ENCODE results near the gene SETD7. TPM values are rescaled to one million over a fixed set of nuclear protein-coding genes. Genes with fewer than 3 reads are reported as not detected.

The SETD7 gene
- polyA plus RNA-seq, 1 donor from 2014 or later, result 12.0 TPM

GRCh38 chr4:139470295-139470694 is 85.7 kb downstream of the SETD7 start:
- H3K27me3 ChIP-seq (ENCODE audit: insufficient read depth, low read depth, low read length), result no peaks in the 10 kb centered on the region
- H3K9me3 ChIP-seq (ENCODE audit: low read length), result peaks cover 11% of the 10 kb centered on the region
- H3K4me2 ChIP-seq (ENCODE audit: low read length), result no peak overlapping the region
- H2AFZ ChIP-seq (ENCODE audit: low read depth, low read length), result no peak overlapping the region
- no peaks in the 10 kb centered on the region for H3F3A ChIP-seq (ENCODE audit: insufficient read depth, low read length, poor library complexity, severe bottlenecking)
- no peaks in the 10 kb centered on the region for H4K20me1 ChIP-seq (ENCODE audit: insufficient read depth)
- H3K79me2 ChIP-seq (replicated peaks; ENCODE audit: insufficient read depth, low read length), result no peaks in the 10 kb centered on the region
- peaks cover 12% of the 10 kb centered on the region for H3K36me3 ChIP-seq (ENCODE audit: insufficient read depth, low read length)
- H3K27ac ChIP-seq (ENCODE audit: low read length), result no peak overlapping the region
- no peak overlapping the region for H3K4me3 ChIP-seq (ENCODE audit: low read length)
- no peak overlapping the region for H3K9ac ChIP-seq (ENCODE audit: low read length)
- no peaks in the 10 kb centered on the region for H3K9me2 ChIP-seq (ENCODE audit: insufficient read depth, low read length)
- TF ChIP-seq MXI1 (conservative IDR thresholded peaks at IDR 0.05; ENCODE audit: poor library complexity, severe bottlenecking) (no peak), CTCF (IDR thresholded peaks at IDR 0.05; ENCODE audit: poor library complexity, severe bottlenecking) (no peak), EP300 (conservative IDR thresholded peaks at IDR 0.05; ENCODE audit: poor library complexity, severe bottlenecking) (no peak), SMC3 (conservative IDR thresholded peaks at IDR 0.05; ENCODE audit: poor library complexity) (no peak), TAF1 (IDR thresholded peaks at IDR 0.05; ENCODE audit: low read depth) (no peak), POLR2AphosphoS5 (IDR thresholded peaks at IDR 0.05) (no peak), REST (IDR thresholded peaks at IDR 0.05; ENCODE audit: borderline replicate concordance) (no peak), EZH2 (IDR thresholded peaks at IDR 0.05; ENCODE audit: borderline replicate concordance, insufficient read depth, low read length, poor library complexity, severe bottlenecking) (no peak), RAD21 (conservative IDR thresholded peaks at IDR 0.05) (no peak)

- Histone ChIP-seq H4K20me1 (ENCODE audit: insufficient read depth) (no peaks in the 10 kb centered on the region), H3K79me2 (replicated peaks; ENCODE audit: insufficient read depth, low read length) (no peaks in the 10 kb centered on the region), H3K27me3 (ENCODE audit: insufficient read depth, low read depth, low read length) (no peaks in the 10 kb centered on the region), H3F3A (ENCODE audit: insufficient read depth, low read length, poor library complexity, severe bottlenecking) (no peaks in the 10 kb centered on the region), H2AFZ (ENCODE audit: low read depth, low read length) (no peak overlapping the region), H3K9ac (ENCODE audit: low read length) (no peak overlapping the region), H3K4me3 (ENCODE audit: low read length) (no peak overlapping the region), H3K36me3 (ENCODE audit: insufficient read depth, low read length) (peaks cover 12% of the 10 kb centered on the region), H3K27ac (ENCODE audit: low read length) (no peak overlapping the region), H3K9me3 (ENCODE audit: low read length) (peaks cover 11% of the 10 kb centered on the region), H3K4me2 (ENCODE audit: low read length) (no peak overlapping the region), H3K9me2 (ENCODE audit: insufficient read depth, low read length) (no peaks in the 10 kb centered on the region)
- no peak for TF ChIP-seq MXI1 (conservative IDR thresholded peaks at IDR 0.05; ENCODE audit: poor library complexity, severe bottlenecking)
- no peak for TF ChIP-seq RAD21 (conservative IDR thresholded peaks at IDR 0.05)
- TF ChIP-seq EP300 (conservative IDR thresholded peaks at IDR 0.05; ENCODE audit: poor library complexity, severe bottlenecking), result no peak
- TF ChIP-seq POLR2AphosphoS5 (IDR thresholded peaks at IDR 0.05), result no peak
These were observed 86.2 kb downstream of the SETD7 start for GRCh38 chr4:139469869-139470268.
